HepG2 (cell line): ENCODE data around the gene GRHPR. TPM values are rescaled to one million over a fixed set of nuclear protein-coding genes. Genes with fewer than 3 reads are reported as not detected.

ENCODE experiments used
- ARNT2 ChIP-seq: sonication (generic); formaldehyde crosslinking; IDR thresholded peaks from 2 replicates; pipeline ENCODE4 v1.8.0; 2022; ENCODE audit warnings: mild to moderate bottlenecking, low read depth, missing genetic modification reagents, moderate library complexity
- ARNTL ChIP-seq: sonication (generic); formaldehyde crosslinking; IDR thresholded peaks from 2 replicates; pipeline ENCODE4 v1.4.0; 2020; ENCODE audit warnings: mild to moderate bottlenecking, missing genetic modification reagents
- CHD4 ChIP-seq: fragments of 200-600 bp; sonication (generic); IDR thresholded peaks from 2 replicates; pipeline ENCODE4 v1.7.0; 2017; ENCODE audit warnings: mild to moderate bottlenecking, low read length, borderline replicate concordance
- HMG20B ChIP-seq: conservative IDR thresholded peaks from 2 replicates; pipeline ENCODE4 v1.6.1; 2016; ENCODE audit warnings: missing genetic modification reagents, missing compliant biosample characterization
- MTF1 ChIP-seq: sonication (generic); formaldehyde crosslinking; IDR thresholded peaks from 2 replicates; pipeline ENCODE4 v1.5.0; 2020; ENCODE audit warnings: missing genetic modification reagents
- NKX3-1 ChIP-seq: sonication (generic); formaldehyde crosslinking; IDR thresholded peaks from 2 replicates; pipeline ENCODE4 v1.5.0; 2020; ENCODE audit warnings: missing genetic modification reagents
- POGZ ChIP-seq: sonication (generic); formaldehyde crosslinking; IDR thresholded peaks from 2 replicates; pipeline ENCODE4 v1.4.0; 2020; ENCODE audit warnings: mild to moderate bottlenecking, missing genetic modification reagents
- TCF12 ChIP-seq, 2 experiments: fragments of 450-650 bp in 1 of 2; sonication (generic) in 1 of 2; formaldehyde crosslinking in 1 of 2; IDR thresholded peaks; 2 replicates each; pipeline versions ENCODE4 v1.6.1 to v1.8.0; 2017 to 2022; ENCODE audit warnings: antibody characterized with exemption in 1 of 2, mild to moderate bottlenecking in 1 of 2, missing genetic modification reagents in 1 of 2, moderate library complexity in 1 of 2
- XRCC5 ChIP-seq: fragments of 200-400 bp; formaldehyde crosslinking; optimal IDR thresholded peaks from 2 replicates; pipeline ENCODE3; 2017; ENCODE audit warnings: mild to moderate bottlenecking, low read length
- ZFP1 ChIP-seq: IDR thresholded peaks from 2 replicates; pipeline ENCODE4 v1.6.1; 2016
- ZNF34 ChIP-seq: sonication (generic); formaldehyde crosslinking; IDR thresholded peaks from 2 replicates; pipeline ENCODE4 v1.4.0; 2020; ENCODE audit warnings: mild to moderate bottlenecking, missing genetic modification reagents, borderline replicate concordance
- ZNF343 ChIP-seq: sonication (generic); formaldehyde crosslinking; IDR thresholded peaks from 2 replicates; pipeline ENCODE4 v1.4.0; 2020; ENCODE audit warnings: mild to moderate bottlenecking, missing genetic modification reagents
- ZNF556 ChIP-seq: sonication (generic); formaldehyde crosslinking; IDR thresholded peaks from 2 replicates; pipeline ENCODE4 v1.4.0; 2020; ENCODE audit warnings: mild to moderate bottlenecking, missing genetic modification reagents, borderline replicate concordance
- ZNF614 ChIP-seq: IDR thresholded peaks from 2 replicates; pipeline ENCODE4 v1.6.1; 2018; ENCODE audit warnings: missing biosample characterization, missing genetic modification reagents, inconsistent platforms, borderline replicate concordance
- ZNF629 ChIP-seq: sonication (generic); formaldehyde crosslinking; conservative IDR thresholded peaks from 2 replicates; pipeline ENCODE4 v1.5.0; 2020; ENCODE audit warnings: missing genetic modification reagents
- ZNF710 ChIP-seq: sonication (generic); formaldehyde crosslinking; IDR thresholded peaks from 2 replicates; pipeline ENCODE4 v1.5.0; 2020; ENCODE audit warnings: mild to moderate bottlenecking, missing genetic modification reagents, borderline replicate concordance
- ZNF75D ChIP-seq: sonication (generic); formaldehyde crosslinking; IDR thresholded peaks from 2 replicates; pipeline ENCODE4 v1.8.1; 2023; ENCODE audit warnings: missing genetic modification reagents, mild to moderate bottlenecking, borderline replicate concordance
- ZNF772 ChIP-seq: sonication (generic); formaldehyde crosslinking; IDR thresholded peaks from 2 replicates; pipeline ENCODE4 v1.5.0; 2020; ENCODE audit warnings: mild to moderate bottlenecking, missing genetic modification reagents
- ZNF773 ChIP-seq: sonication (generic); formaldehyde crosslinking; IDR thresholded peaks from 2 replicates; pipeline ENCODE4 v1.4.0; 2020; ENCODE audit warnings: missing genetic modification reagents, borderline replicate concordance
- polyA plus RNA-seq, 8 experiments: library from polyadenylated mRNA; depleted of rRNA in 3 of 8; stranded (reverse) in 7 of 8; unstranded in 1 of 8; fragments of >200 nt; fragmentation: Illumina TruSeq in 4 of 8; extraction: Trizol in 4 of 8; gene quantifications; 2 replicates each; pipeline versions ENCODE4 v1.2.1 to v1.2.3, GENCODE V29; 2011 to 2016; ENCODE audit warnings: low read depth in 4 of 8, missing spikeins in 1 of 8, mixed read lengths in 1 of 8; ENCODE audit not compliant: insufficient read depth in 1 of 8
- total RNA-seq, 5 experiments: library from RNA; depleted of rRNA; stranded (reverse); fragments of >200 nt; fragmentation: Illumina TruSeq; extraction: Trizol; gene quantifications; 2 replicates each; pipeline ENCODE4 v1.2.3, GENCODE V29; 2016; ENCODE audit warnings: low read depth in 1 of 5
- TF ChIP-seq, protein P1 (sequence below): sonication (generic); formaldehyde crosslinking; IDR thresholded peaks from 2 replicates; pipeline ENCODE4 v1.4.0; 2020; ENCODE audit warnings: missing genetic modification reagents, borderline replicate concordance
- TF ChIP-seq, protein P2 (sequence below): sonication (generic); formaldehyde crosslinking; IDR thresholded peaks from 2 replicates; pipeline ENCODE4 v1.4.0; 2020; ENCODE audit warnings: missing genetic modification reagents

Gene GRHPR
- total and polyA plus RNA-seq, 2 of the 13 experiments (the other 11 are each of a cell fraction or from before 2014, with no cell fraction given) = 113 to 115 TPM

DNA sequence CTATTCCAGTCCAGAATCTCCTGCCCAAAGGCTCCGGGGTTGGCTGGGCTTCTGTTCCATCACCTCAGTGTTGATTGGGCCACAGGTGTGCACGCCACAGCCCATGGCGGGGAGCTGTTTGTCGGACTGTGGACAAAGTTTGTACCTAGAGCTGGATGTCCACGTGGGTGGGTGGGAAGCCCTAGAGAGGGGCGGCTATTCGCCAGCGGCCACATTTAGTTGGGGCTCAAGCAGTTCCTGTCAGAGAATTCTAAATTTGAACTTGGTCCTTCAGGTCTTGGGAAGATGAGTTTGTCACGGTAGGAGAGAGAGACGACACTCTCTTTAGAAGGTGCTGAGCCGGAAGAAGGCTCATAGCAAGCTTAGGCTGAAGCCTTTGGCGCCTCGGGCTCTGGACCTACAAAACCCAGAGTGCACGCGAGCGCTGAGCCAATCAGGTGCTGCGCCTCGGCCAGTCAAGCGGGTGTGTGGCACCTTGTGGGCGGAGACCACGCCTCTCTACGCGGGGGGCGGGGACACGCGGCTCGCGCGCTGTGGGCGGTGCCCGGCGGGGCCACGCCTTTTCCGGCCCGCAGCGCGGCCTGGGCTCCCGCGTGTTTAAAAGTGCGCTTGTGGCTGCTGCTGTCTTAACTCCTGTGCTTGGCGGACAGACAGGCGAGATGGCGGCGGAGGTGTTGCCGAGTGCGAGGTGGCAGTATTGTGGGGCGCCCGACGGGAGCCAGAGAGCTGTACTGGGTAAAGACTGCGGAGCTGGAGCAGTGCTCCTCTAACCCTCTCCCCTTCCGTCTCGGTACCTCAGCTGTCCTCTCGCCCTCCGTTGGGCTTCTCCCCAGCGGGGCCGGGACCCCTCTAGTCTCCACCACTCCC is 63.1 kb downstream of the GRHPR start, which contains the start of gene POLR1E (continued):
- TF ChIP-seq HMG20B (CRISPR knock-in tag) = no peak
- no peak for TF ChIP-seq TCF12 (IDR thresholded peaks at IDR 0.05)
- TF ChIP-seq TCF12 (CRISPR knock-in tag; IDR thresholded peaks at IDR 0.05) = peak; percentile 53; the same call in 1 of the 2 replicates
- TF ChIP-seq, protein P1, sequence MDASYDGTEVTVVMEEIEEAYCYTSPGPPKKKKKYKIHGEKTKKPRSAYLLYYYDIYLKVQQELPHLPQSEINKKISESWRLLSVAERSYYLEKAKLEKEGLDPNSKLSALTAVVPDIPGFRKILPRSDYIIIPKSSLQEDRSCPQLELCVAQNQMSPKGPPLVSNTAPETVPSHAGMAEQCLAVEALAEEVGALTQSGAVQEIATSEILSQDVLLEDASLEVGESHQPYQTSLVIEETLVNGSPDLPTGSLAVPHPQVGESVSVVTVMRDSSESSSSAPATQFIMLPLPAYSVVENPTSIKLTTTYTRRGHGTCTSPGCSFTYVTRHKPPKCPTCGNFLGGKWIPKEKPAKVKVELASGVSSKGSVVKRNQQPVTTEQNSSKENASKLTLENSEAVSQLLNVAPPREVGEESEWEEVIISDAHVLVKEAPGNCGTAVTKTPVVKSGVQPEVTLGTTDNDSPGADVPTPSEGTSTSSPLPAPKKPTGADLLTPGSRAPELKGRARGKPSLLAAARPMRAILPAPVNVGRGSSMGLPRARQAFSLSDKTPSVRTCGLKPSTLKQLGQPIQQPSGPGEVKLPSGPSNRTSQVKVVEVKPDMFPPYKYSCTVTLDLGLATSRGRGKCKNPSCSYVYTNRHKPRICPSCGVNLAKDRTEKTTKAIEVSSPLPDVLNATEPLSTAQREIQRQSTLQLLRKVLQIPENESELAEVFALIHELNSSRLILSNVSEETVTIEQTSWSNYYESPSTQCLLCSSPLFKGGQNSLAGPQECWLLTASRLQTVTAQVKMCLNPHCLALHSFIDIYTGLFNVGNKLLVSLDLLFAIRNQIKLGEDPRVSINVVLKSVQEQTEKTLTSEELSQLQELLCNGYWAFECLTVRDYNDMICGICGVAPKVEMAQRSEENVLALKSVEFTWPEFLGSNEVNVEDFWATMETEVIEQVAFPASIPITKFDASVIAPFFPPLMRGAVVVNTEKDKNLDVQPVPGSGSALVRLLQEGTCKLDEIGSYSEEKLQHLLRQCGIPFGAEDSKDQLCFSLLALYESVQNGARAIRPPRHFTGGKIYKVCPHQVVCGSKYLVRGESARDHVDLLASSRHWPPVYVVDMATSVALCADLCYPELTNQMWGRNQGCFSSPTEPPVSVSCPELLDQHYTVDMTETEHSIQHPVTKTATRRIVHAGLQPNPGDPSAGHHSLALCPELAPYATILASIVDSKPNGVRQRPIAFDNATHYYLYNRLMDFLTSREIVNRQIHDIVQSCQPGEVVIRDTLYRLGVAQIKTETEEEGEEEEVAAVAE = no peak
- 0 out of 2 replicates have a peak, but pooled peaks have one; percentile 7 for TF ChIP-seq ZNF629
- peak; percentile 80; the same call in 1 of the 2 replicates for TF ChIP-seq ZNF556
- no peak for TF ChIP-seq CHD4
- peak; percentile 70 for TF ChIP-seq POGZ
- TF ChIP-seq, protein P2, sequence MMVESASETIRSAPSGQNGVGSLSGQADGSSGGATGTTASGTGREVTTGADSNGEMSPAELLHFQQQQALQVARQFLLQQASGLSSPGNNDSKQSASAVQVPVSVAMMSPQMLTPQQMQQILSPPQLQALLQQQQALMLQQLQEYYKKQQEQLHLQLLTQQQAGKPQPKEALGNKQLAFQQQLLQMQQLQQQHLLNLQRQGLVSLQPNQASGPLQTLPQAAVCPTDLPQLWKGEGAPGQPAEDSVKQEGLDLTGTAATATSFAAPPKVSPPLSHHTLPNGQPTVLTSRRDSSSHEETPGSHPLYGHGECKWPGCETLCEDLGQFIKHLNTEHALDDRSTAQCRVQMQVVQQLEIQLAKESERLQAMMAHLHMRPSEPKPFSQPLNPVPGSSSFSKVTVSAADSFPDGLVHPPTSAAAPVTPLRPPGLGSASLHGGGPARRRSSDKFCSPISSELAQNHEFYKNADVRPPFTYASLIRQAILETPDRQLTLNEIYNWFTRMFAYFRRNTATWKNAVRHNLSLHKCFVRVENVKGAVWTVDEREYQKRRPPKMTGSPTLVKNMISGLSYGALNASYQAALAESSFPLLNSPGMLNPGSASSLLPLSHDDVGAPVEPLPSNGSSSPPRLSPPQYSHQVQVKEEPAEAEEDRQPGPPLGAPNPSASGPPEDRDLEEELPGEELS = peak; percentile 34; the same call in 1 of the 2 replicates
- no peak for TF ChIP-seq ZFP1
- TF ChIP-seq ARNT2 (CRISPR knock-in tag) = peak; percentile 22; the same call in 1 of the 2 replicates
- peak; percentile 50; the same call in 1 of the 2 replicates for TF ChIP-seq ZNF772
- TF ChIP-seq ARNTL (CRISPR knock-in tag) = peak; percentile 80; the same call in 1 of the 2 replicates
- TF ChIP-seq ZNF34 (CRISPR knock-in tag) = no peak
- peak; percentile 44; the same call in 1 of the 2 replicates for TF ChIP-seq ZNF710 (CRISPR knock-in tag)
- TF ChIP-seq ZNF343 (CRISPR knock-in tag) = 0 out of 2 replicates have a peak, but pooled peaks have one; percentile 64
- no peak for TF ChIP-seq NKX3-1 (CRISPR knock-in tag)
- no peak; the same call in 1 of the 2 replicates for TF ChIP-seq ZNF773 (CRISPR knock-in tag)
- peak; percentile 16 for TF ChIP-seq XRCC5
- peak; percentile 36; the same call in 1 of the 2 replicates for TF ChIP-seq ZNF614 (CRISPR knock-in tag)
- no peak for TF ChIP-seq ZNF75D
- TF ChIP-seq MTF1 (CRISPR knock-in tag) = no peak
